HG02642 (cell line): ENCODE data around the gene CFAP74.
"Not testable (repeated sequence)": the region's sequence is repeated elsewhere in the genome, so short reads cannot be mapped to it uniquely, and the experiment has no call there.

ENCODE experiments used
- ATAC-seq: cut with Tn5 transposase; IDR thresholded peaks from one replicate; pipeline ENCODE4 v1.9.1; 2021; ENCODE audit warnings: mild to moderate bottlenecking; ENCODE audit not compliant: unreplicated experiment, poor library complexity

CFAP74 gene

GRCh38 chr1:1890506-1891348 is 112.9 kb downstream of the CFAP74 start, which contains the start of gene GNB1:
TSS of gene GNB1 (minus strand) at chr1:1891087. CDS start at chr1:1825453, 65,634 bp downstream.
- peak; percentile 81 for ATAC-seq

GRCh38 chr1:1889847-1890505 is 113.6 kb downstream of the CFAP74 start:
- ATAC-seq: peak; percentile 33

GRCh38 chr1:1889090-1889750 is 114.4 kb downstream of the CFAP74 start:
- ATAC-seq: no peak

GRCh38 chr1:1883890-1884289 is 119.7 kb downstream of the CFAP74 start:
- not testable (repeated sequence) for ATAC-seq

- ATAC-seq: no peak
These were observed 120.3 kb downstream of the CFAP74 start for GRCh38 chr1:1883092-1883873.

DNA sequence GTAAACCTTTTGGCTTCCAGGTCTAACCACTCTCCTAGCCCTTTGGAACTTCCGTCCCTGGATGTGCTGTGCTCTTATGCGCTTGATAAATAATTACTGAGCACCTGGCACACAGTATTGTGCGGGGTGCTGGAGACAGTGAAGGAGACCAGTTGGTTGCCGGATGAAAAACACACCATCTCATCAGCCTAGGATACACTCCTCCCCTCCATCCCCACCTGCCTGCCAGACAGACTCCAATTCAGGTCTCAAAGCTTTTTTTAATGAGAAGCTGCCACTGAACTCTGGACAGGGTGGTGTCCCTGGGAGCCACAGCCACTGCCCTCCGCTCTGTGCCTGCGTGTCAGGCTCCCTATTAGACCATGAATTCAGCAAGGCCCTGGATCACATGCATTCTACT is 121.9 kb downstream of the CFAP74 start:
- ATAC-seq: no peak

GRCh38 chr1:1880617-1881312 is 122.8 kb downstream of the CFAP74 start:
- ATAC-seq: no peak

DNA sequence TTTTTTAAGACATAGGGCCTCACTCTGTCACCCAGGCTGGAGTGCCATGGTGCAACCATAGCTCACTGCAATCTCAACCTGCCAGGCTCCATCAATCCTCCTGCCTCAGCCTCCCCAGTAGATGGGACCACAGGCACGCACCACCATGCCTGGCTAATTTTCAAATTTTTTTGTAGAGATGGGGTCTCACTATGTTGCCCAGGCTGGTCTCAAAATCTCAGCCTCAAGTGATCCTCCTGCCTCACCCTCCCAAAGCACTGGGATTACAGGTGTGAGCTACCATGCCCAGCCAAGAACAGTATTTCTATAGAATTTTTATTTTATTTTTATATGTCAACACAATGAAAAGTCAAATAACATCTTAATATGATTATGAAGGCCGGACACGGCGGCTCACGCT is 123.6 kb downstream of the CFAP74 start:
- ATAC-seq: no peak

- ATAC-seq: no peak
These were observed 125.6 kb downstream of the CFAP74 start for GRCh38 chr1:1877865-1878436.

- ATAC-seq: no peak
These were observed 127.2 kb downstream of the CFAP74 start for GRCh38 chr1:1876335-1876930.

DNA sequence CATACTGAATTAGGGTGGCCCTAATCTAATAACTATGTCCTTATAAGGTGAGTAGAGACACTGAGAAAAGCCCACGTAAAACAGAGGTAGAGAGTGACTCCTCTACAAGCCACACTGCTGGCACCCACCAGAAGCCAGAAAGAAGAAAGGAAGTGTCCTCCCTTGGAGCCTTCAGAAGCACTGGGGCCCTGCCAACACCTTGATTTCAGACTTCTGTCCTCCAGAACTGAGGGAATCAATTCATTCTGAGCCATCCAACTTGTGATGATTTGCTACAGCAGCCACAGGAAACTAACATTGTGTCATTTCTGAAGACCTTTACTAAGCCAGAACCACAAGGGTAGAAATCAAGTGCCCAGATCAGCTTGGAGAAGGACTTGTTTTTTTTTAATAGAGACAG is 127.7 kb downstream of the CFAP74 start:
- no peak for ATAC-seq

- ATAC-seq: no peak
These were observed 128.7 kb downstream of the CFAP74 start for GRCh38 chr1:1874901-1875300.

GRCh38 chr1:1873186-1873585 is 130.4 kb downstream of the CFAP74 start:
- ATAC-seq: no peak

- ATAC-seq: no peak
These were observed 131.1 kb downstream of the CFAP74 start for GRCh38 chr1:1872329-1872994.
